H9 (cell line): ENCODE measurements around the gene DLG1. TPM values are rescaled to one million over a fixed set of nuclear protein-coding genes. Genes with fewer than 3 reads are reported as not detected.

ENCODE experiments used
- DNase-seq: peaks from one replicate; pipeline ENCODE4 v3.0.0-alpha.2; 2017
- H2AFZ ChIP-seq: one replicate; pipeline ENCODE4 v1.6.1; 2013; ENCODE audit warnings: mild to moderate bottlenecking, low read length, control low read depth, moderate library complexity
- H2AK5ac ChIP-seq: 2 replicates; pipeline ENCODE4 v1.6.1; 2013; ENCODE audit warnings: low read length, control low read depth, mixed read lengths; ENCODE audit not compliant: insufficient read length
- H2BK120ac ChIP-seq: one replicate; pipeline ENCODE4 v1.6.1; 2013; ENCODE audit warnings: low read depth, mild to moderate bottlenecking, low read length, control low read depth, inconsistent platforms; ENCODE audit not compliant: poor library complexity, severe bottlenecking
- H2BK12ac ChIP-seq: 2 replicates; pipeline ENCODE4 v1.6.1; 2013; ENCODE audit warnings: low read length, control low read depth, mixed read lengths, low read depth; ENCODE audit not compliant: insufficient read length
- H2BK15ac ChIP-seq: 2 replicates; pipeline ENCODE4 v1.6.1; 2013; ENCODE audit warnings: low read depth, low read length, control low read depth
- H2BK20ac ChIP-seq: one replicate; pipeline ENCODE4 v1.6.1; 2013; ENCODE audit warnings: low read depth, mild to moderate bottlenecking, low read length, control low read depth, inconsistent platforms; ENCODE audit not compliant: poor library complexity, severe bottlenecking
- H2BK5ac ChIP-seq: 2 replicates; pipeline ENCODE4 v1.6.1; 2013; ENCODE audit warnings: low read length, control low read depth, mixed read lengths; ENCODE audit not compliant: insufficient read length
- H3K14ac ChIP-seq: 2 replicates; pipeline ENCODE4 v1.6.1; 2013; ENCODE audit warnings: low read length, control low read depth; ENCODE audit not compliant: insufficient read depth
- H3K18ac ChIP-seq: 2 replicates; pipeline ENCODE4 v1.6.1; 2013; ENCODE audit warnings: low read depth, mild to moderate bottlenecking, mixed read lengths, low read length, control low read depth; ENCODE audit not compliant: insufficient read length
- H3K23ac ChIP-seq: 2 replicates; pipeline ENCODE4 v1.6.1; 2013; ENCODE audit warnings: low read length, control low read depth, mixed read lengths, low read depth; ENCODE audit not compliant: insufficient read length
- H3K23me2 ChIP-seq: 2 replicates; pipeline ENCODE4 v1.6.1; 2013; ENCODE audit warnings: low read depth, mild to moderate bottlenecking, mixed read lengths, low read length, control low read depth; ENCODE audit not compliant: insufficient read length, poor library complexity, severe bottlenecking
- H3K27ac ChIP-seq: 2 replicates; pipeline ENCODE4 v1.5.1; 2013; ENCODE audit warnings: low read length, control low read depth, mixed read lengths, low read depth; ENCODE audit not compliant: insufficient read length
- H3K27me3 ChIP-seq: 2 replicates; pipeline ENCODE4 v1.6.1; 2013; ENCODE audit warnings: low read length, control low read depth, inconsistent platforms; ENCODE audit not compliant: insufficient read depth
- H3K4ac ChIP-seq: 2 replicates; pipeline ENCODE4 v1.6.1; 2013; ENCODE audit warnings: low read depth, mild to moderate bottlenecking, control low read depth, inconsistent platforms, low read length, moderate library complexity
- H3K4me1 ChIP-seq: 2 replicates; pipeline ENCODE4 v1.6.1; 2013; ENCODE audit warnings: low read length, control low read depth, inconsistent platforms; ENCODE audit not compliant: insufficient read depth
- H3K4me2 ChIP-seq: 2 replicates; pipeline ENCODE4 v1.6.1; 2013; ENCODE audit warnings: low read length, control low read depth, mixed read lengths; ENCODE audit not compliant: insufficient read length, insufficient read depth
- H3K56ac ChIP-seq: 2 replicates; pipeline ENCODE4 v1.6.1; 2013; ENCODE audit warnings: low read depth, mild to moderate bottlenecking, mixed read lengths, low read length, control low read depth; ENCODE audit not compliant: insufficient read length
- H3K79me1 ChIP-seq: 2 replicates; pipeline ENCODE4 v1.6.1; 2013; ENCODE audit warnings: low read depth, mild to moderate bottlenecking, moderate library complexity, low read length, control low read depth, inconsistent platforms; ENCODE audit not compliant: insufficient read depth, poor library complexity, severe bottlenecking
- H3K79me2 ChIP-seq: 2 replicates; pipeline ENCODE4 v1.6.1; 2013; ENCODE audit warnings: low read length, control low read depth, inconsistent platforms; ENCODE audit not compliant: insufficient read depth
- H3K9ac ChIP-seq: 2 replicates; pipeline ENCODE4 v1.6.1; 2013; ENCODE audit warnings: low read length, control low read depth, mixed read lengths; ENCODE audit not compliant: insufficient read length; ENCODE audit errors: extremely low read depth
- H3K9me3 ChIP-seq: one replicate; pipeline ENCODE4 v1.6.1; 2013; ENCODE audit warnings: low read depth, low read length, inconsistent platforms; ENCODE audit not compliant: control insufficient read depth
- H3T11ph ChIP-seq: one replicate; pipeline ENCODE4 v1.6.1; 2013; ENCODE audit warnings: mild to moderate bottlenecking, low read length, control low read depth, inconsistent platforms
- H4K20me1 ChIP-seq: one replicate; pipeline ENCODE4 v1.6.1; 2013; ENCODE audit not compliant: control insufficient read depth, insufficient read length, insufficient read depth
- H4K5ac ChIP-seq: 2 replicates; pipeline ENCODE4 v1.6.1; 2013; ENCODE audit warnings: low read depth, mild to moderate bottlenecking, mixed read lengths, low read length, control low read depth; ENCODE audit not compliant: insufficient read length
- H4K8ac ChIP-seq: replicated peaks from 2 replicates; pipeline ENCODE4 v1.6.1; 2013; ENCODE audit warnings: low read length, control low read depth, mixed read lengths, low read depth; ENCODE audit not compliant: insufficient read length
- H4K91ac ChIP-seq: 2 replicates; pipeline ENCODE4 v1.6.1; 2013; ENCODE audit warnings: low read depth, mild to moderate bottlenecking, moderate library complexity, mixed read lengths, low read length, control low read depth; ENCODE audit not compliant: insufficient read length
- H3K27ac Mint-ChIP-seq, 3 experiments: 2 replicates in 2 of 3; 3 replicates in 1 of 3; pipeline ENCODE4 v1.8.0; 2020 to 2021; ENCODE audit warnings: mixed read lengths in 3 of 3, mild to moderate bottlenecking in 1 of 3, moderate library complexity in 1 of 3
- H3K27me3 Mint-ChIP-seq: 2 replicates; pipeline ENCODE4 v1.8.0; 2021; ENCODE audit warnings: low read depth, mild to moderate bottlenecking, moderate library complexity, mixed read lengths
- H3K36me3 Mint-ChIP-seq, 3 experiments: 2 replicates in 2 of 3; 3 replicates in 1 of 3; pipeline ENCODE4 v1.8.0; 2020 to 2021; ENCODE audit warnings: low read depth in 3 of 3, mixed read lengths in 3 of 3; ENCODE audit not compliant: insufficient read depth in 1 of 3
- H3K4me1 Mint-ChIP-seq, 2 experiments: 2 replicates each; pipeline ENCODE4 v1.8.0; 2020; ENCODE audit warnings: mixed read lengths in 2 of 2
- H3K4me3 Mint-ChIP-seq, 2 experiments: 2 replicates in 1 of 2; 3 replicates in 1 of 2; pipeline ENCODE4 v1.8.0; 2020 to 2021; ENCODE audit warnings: mild to moderate bottlenecking in 2 of 2, mixed read lengths in 2 of 2, moderate library complexity in 1 of 2
- H3K9me3 Mint-ChIP-seq, 2 experiments: 2 replicates in 1 of 2; 3 replicates in 1 of 2; pipeline ENCODE4 v1.8.0; 2020; ENCODE audit warnings: mild to moderate bottlenecking in 2 of 2, mixed read lengths in 2 of 2, moderate library complexity in 1 of 2
- WGBS: extraction: QIAGEN DNeasy Blood & Tissue Kit; methylation state at CpG from one replicate; pipeline ENCODE4 v1.1.7; 2013; ENCODE audit warnings: missing lambda C conversion rate, low lambda C conversion rate, mixed read lengths; ENCODE audit not compliant: insufficient read length; ENCODE audit errors: extremely low coverage; 5-methylcytosine and 5-hydroxymethylcytosine counted together
- total RNA-seq: library from RNA; stranded (reverse); gene quantifications from 2 replicates; pipeline ENCODE4 v1.2.1, GENCODE V29; 2021
- TF ChIP-seq, protein P1 (sequence below): fragments of 200-600 bp; sonication (generic); conservative IDR thresholded peaks from 3 replicates; pipeline ENCODE4 v1.8.0; 2021; ENCODE audit warnings: antibody characterized with exemption, mild to moderate bottlenecking

Gene DLG1
- total RNA-seq, 1 experiment from 2014 or later, result 84.1 TPM

DNA sequence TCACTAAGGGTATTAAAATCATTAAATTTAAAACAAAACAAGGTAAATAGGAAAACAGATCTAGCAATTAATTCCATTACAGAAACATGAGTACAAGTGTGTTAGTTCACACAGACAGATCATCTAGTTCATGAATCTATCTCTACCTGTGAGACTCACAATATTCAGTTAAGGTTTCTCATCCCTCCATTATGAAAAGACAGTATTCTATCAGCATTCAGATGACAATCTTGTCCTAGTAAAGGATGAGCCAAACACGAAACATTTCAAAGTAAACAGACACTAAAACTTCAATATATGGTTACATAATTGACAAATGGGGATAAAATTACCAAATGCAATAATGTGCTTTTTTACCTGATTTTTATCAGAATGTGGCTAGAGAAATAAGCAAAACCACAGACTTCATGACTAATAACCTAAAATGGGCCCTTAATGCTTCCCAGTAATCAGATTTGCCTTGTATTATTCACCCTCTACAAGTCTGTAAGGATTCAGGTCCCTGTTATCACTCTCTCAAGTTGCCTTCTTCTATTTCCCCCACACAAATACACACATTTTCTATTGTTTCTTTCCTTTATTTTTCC is 126.8 kb downstream of the DLG1 start:
- no peaks in the 10 kb centered on the region; a peak in 1 of 7 replicates for H3K36me3 Mint-ChIP-seq
- no peak for DNase-seq
- no peaks in the 10 kb centered on the region; the same call in 1 of the 2 replicates for H3K79me2 ChIP-seq

More for the DNA sequence above, 126.8 kb downstream of the DLG1 start:
- H3K9me3 Mint-ChIP-seq, result no peaks in the 10 kb centered on the region
- TF ChIP-seq, protein P1, sequence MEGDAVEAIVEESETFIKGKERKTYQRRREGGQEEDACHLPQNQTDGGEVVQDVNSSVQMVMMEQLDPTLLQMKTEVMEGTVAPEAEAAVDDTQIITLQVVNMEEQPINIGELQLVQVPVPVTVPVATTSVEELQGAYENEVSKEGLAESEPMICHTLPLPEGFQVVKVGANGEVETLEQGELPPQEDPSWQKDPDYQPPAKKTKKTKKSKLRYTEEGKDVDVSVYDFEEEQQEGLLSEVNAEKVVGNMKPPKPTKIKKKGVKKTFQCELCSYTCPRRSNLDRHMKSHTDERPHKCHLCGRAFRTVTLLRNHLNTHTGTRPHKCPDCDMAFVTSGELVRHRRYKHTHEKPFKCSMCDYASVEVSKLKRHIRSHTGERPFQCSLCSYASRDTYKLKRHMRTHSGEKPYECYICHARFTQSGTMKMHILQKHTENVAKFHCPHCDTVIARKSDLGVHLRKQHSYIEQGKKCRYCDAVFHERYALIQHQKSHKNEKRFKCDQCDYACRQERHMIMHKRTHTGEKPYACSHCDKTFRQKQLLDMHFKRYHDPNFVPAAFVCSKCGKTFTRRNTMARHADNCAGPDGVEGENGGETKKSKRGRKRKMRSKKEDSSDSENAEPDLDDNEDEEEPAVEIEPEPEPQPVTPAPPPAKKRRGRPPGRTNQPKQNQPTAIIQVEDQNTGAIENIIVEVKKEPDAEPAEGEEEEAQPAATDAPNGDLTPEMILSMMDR, result no peak
- no peaks in the 10 kb centered on the region; the same call in 1 of the 2 replicates for H3K4me1 ChIP-seq
- no peak overlapping the region for H3K27ac ChIP-seq
- no peak overlapping the region for H2AK5ac ChIP-seq
- H3K4me3 Mint-ChIP-seq, result no peak overlapping the region
- H4K20me1 ChIP-seq, result no peaks in the 10 kb centered on the region
- H3K27me3 Mint-ChIP-seq, result no peaks in the 10 kb centered on the region
- no peaks in the 10 kb centered on the region for H3K23me2 ChIP-seq
- no peak overlapping the region for H2BK12ac ChIP-seq
- H3K4me1 Mint-ChIP-seq, result peaks cover 23 to 28% of the 10 kb centered on the region in 2 experiments
- no CpG with 5 or more reads among the region's 1 CpG for WGBS
- no peak overlapping the region for H4K91ac ChIP-seq
- H2BK5ac ChIP-seq, result no peak overlapping the region
- no peak overlapping the region for H4K5ac ChIP-seq
- H3K9ac ChIP-seq, result no peak overlapping the region
- no peak overlapping the region for H2AFZ ChIP-seq
- no peak overlapping the region for H3T11ph ChIP-seq
- H3K27me3 ChIP-seq, result no peaks in the 10 kb centered on the region
- no peak overlapping the region for H3K27ac Mint-ChIP-seq
- H2BK15ac ChIP-seq, result no peak overlapping the region
- H2BK20ac ChIP-seq, result no peak overlapping the region
- no peak overlapping the region for H2BK120ac ChIP-seq
- H3K56ac ChIP-seq, result no peak overlapping the region
- H3K18ac ChIP-seq, result no peak overlapping the region
- H3K4me2 ChIP-seq, result no peak overlapping the region
- no peaks in the 10 kb centered on the region for H3K9me3 ChIP-seq
- no peak overlapping the region for H3K14ac ChIP-seq
- H3K23ac ChIP-seq, result no peak overlapping the region
- H3K79me1 ChIP-seq, result no peaks in the 10 kb centered on the region
- no peak overlapping the region for H3K4ac ChIP-seq
- no peak overlapping the region for H4K8ac ChIP-seq
